HepG2 (cell line): ENCODE data around the gene HDLBP. TPM values are rescaled to one million over a fixed set of nuclear protein-coding genes. Genes with fewer than 3 reads are reported as not detected.

Experiments used
- ATAC-seq: fragments of 200-7000 bp; cut with Tn5 transposase; 3 replicates; pipeline ENCODE4 v1.9.1; 2020; ENCODE audit warnings: mild to moderate bottlenecking, moderate library complexity
- BruUV-seq: library from RNA; stranded (reverse); fragments of 400-500 nt; replicated peaks from 2 replicates; lab custom pipeline; 2021; lab: Mats Ljungman, UMichigan
- CTCF ChIA-PET: fragments of 300-600 bp; formaldehyde crosslinking; extraction: SDS; loops from one replicate; lab custom pipeline; 2021; ENCODE audit warnings: low total read pairs, inconsistent platforms, low intra/inter-chr PET ratio; lab: Yijun Ruan, JAX
- POLR2A ChIA-PET: fragments of 350-600 bp; sonication (Branson Sonifier 250); formaldehyde crosslinking; loops from one replicate; lab custom pipeline; 2020; ENCODE audit warnings: antibody characterized with exemption, inconsistent platforms; lab: Yijun Ruan, JAX
- DNase-seq: peaks from one replicate; pipeline ENCODE4 v3.0.0-alpha.2; 2015; ENCODE audit warnings: low spot score
- FAIRE-seq: peaks from 3 replicates; lab custom pipeline; 2011; peaks lifted over from hg19 to GRCh38; lab: Jason Lieb, UNC
- H2AFZ ChIP-seq: one replicate; pipeline ENCODE4 v1.6.1; 2011; ENCODE audit warnings: low read length, inconsistent platforms
- H3K27ac ChIP-seq: fragments of 300-600 bp; 3 replicates; pipeline ENCODE4 v1.8.0; 2011; ENCODE audit warnings: mixed run types, mild to moderate bottlenecking, mixed read lengths, low read length, inconsistent platforms; ENCODE audit not compliant: insufficient read depth; ENCODE audit errors: extremely low read length
- H3K27me3 ChIP-seq, 2 experiments: fragments of 200-600 bp in 1 of 2; 2 replicates in 1 of 2; 3 replicates in 1 of 2; pipeline versions ENCODE4 v1.6.0 to v1.8.0; 2011; ENCODE audit warnings: low read length in 2 of 2, mild to moderate bottlenecking in 2 of 2, moderate library complexity in 2 of 2, inconsistent platforms in 1 of 2; ENCODE audit not compliant: insufficient read depth in 2 of 2, control insufficient read depth in 1 of 2
- H3K36me3 ChIP-seq, 2 experiments: fragments of 200-600 bp in 1 of 2; replicated peaks in 1 of 2; 2 replicates in 1 of 2; 3 replicates in 1 of 2; pipeline versions ENCODE4 v1.5.1 to v1.8.0; 2011; ENCODE audit warnings: low read length in 2 of 2, inconsistent platforms in 1 of 2; ENCODE audit not compliant: insufficient read depth in 2 of 2, control insufficient read depth in 1 of 2
- H3K4me1 ChIP-seq: 2 replicates; pipeline ENCODE4 v1.5.1; 2012; ENCODE audit warnings: low read length, inconsistent platforms; ENCODE audit not compliant: insufficient read depth
- H3K4me2 ChIP-seq: 2 replicates; pipeline ENCODE4 v1.6.0; 2011; ENCODE audit warnings: low read depth, low read length, inconsistent platforms
- H3K4me3 ChIP-seq, 3 experiments: fragments of 200-600 bp in 1 of 3; sonication (generic), shearing (Covaris generic) in 1 of 3; replicated peaks in 1 of 3; 2 replicates each; pipeline ENCODE4 v1.5.1; 2011 to 2016; ENCODE audit warnings: low read length in 3 of 3, inconsistent platforms in 2 of 3, low read depth in 2 of 3, mild to moderate bottlenecking in 2 of 3, control low read depth in 1 of 3, mixed read lengths in 1 of 3; ENCODE audit not compliant: insufficient read depth in 1 of 3
- H3K79me2 ChIP-seq: one replicate; pipeline ENCODE4 v1.6.1; 2011; ENCODE audit warnings: low read length, inconsistent platforms; ENCODE audit not compliant: insufficient read depth
- H3K9ac ChIP-seq: 2 replicates; pipeline ENCODE4 v1.6.0; 2011; ENCODE audit warnings: mild to moderate bottlenecking, low read depth, low read length, inconsistent platforms; ENCODE audit not compliant: insufficient read depth
- H3K9me3 ChIP-seq: 2 replicates; pipeline ENCODE4 v1.5.1; 2012; ENCODE audit warnings: mild to moderate bottlenecking, low read length
- H4K20me1 ChIP-seq: 2 replicates; pipeline ENCODE4 v1.6.0; 2011; ENCODE audit warnings: inconsistent platforms, mild to moderate bottlenecking, low read length, moderate library complexity; ENCODE audit not compliant: insufficient read depth
- HNRNPL ChIP-seq: fragments of 200-400 bp; formaldehyde crosslinking; IDR thresholded peaks from 2 replicates; pipeline ENCODE4 v1.6.1; 2017; ENCODE audit warnings: mild to moderate bottlenecking, low read depth, low read length
- NCOA1 ChIP-seq: sonication (generic); formaldehyde crosslinking; IDR thresholded peaks from 2 replicates; pipeline ENCODE4 v1.9.0; 2021; ENCODE audit warnings: missing genetic modification reagents
- NRL ChIP-seq: sonication (generic); formaldehyde crosslinking; IDR thresholded peaks from 2 replicates; pipeline ENCODE4 v1.5.0; 2020; ENCODE audit warnings: missing genetic modification reagents, mild to moderate bottlenecking, moderate library complexity, borderline replicate concordance
- PHF5A ChIP-seq: IDR thresholded peaks from one replicate; pipeline ENCODE4 v1.6.1; 2018; ENCODE audit warnings: low read depth, missing genetic modification reagents; ENCODE audit not compliant: unreplicated experiment
- RORA ChIP-seq: sonication (generic); formaldehyde crosslinking; IDR thresholded peaks from 2 replicates; pipeline ENCODE4 v1.5.0; 2020; ENCODE audit warnings: mild to moderate bottlenecking, missing genetic modification reagents, moderate library complexity
- RXRA ChIP-seq: sonication (generic); formaldehyde crosslinking; IDR thresholded peaks from 2 replicates; pipeline ENCODE4 v1.5.1; 2020; ENCODE audit warnings: missing genetic modification reagents
- SOX13 ChIP-seq, 3 experiments: fragments of 450-650 bp in 1 of 3; sonication (generic) in 1 of 3; formaldehyde crosslinking in 1 of 3; IDR thresholded peaks in 2 of 3; conservative IDR thresholded peaks in 1 of 3; 2 replicates each; pipeline versions ENCODE4 v1.5.0 to v1.6.1; 2016 to 2020; ENCODE audit warnings: antibody characterized with exemption in 1 of 3, mild to moderate bottlenecking in 1 of 3, missing compliant biosample characterization in 1 of 3, missing genetic modification reagents in 1 of 3, moderate library complexity in 1 of 3
- XRCC5 ChIP-seq: fragments of 200-400 bp; formaldehyde crosslinking; optimal IDR thresholded peaks from 2 replicates; pipeline ENCODE3; 2017; ENCODE audit warnings: mild to moderate bottlenecking, low read length
- ZEB1 ChIP-seq: IDR thresholded peaks from 2 replicates; pipeline ENCODE4 v1.6.1; 2012; ENCODE audit warnings: mild to moderate bottlenecking, low read depth, inconsistent platforms; ENCODE audit not compliant: insufficient replicate concordance
- ZIK1 ChIP-seq: sonication (generic); formaldehyde crosslinking; IDR thresholded peaks from 2 replicates; pipeline ENCODE4 v1.5.0; 2020; ENCODE audit warnings: mild to moderate bottlenecking, low read depth, missing genetic modification reagents, borderline replicate concordance
- ZNF17 ChIP-seq: sonication (generic); formaldehyde crosslinking; IDR thresholded peaks from 2 replicates; pipeline ENCODE4 v1.5.0; 2020; ENCODE audit warnings: mild to moderate bottlenecking, missing genetic modification reagents
- WGBS: methylation state at CpG from one replicate; pipeline ENCODE4 v1.1.6; 2017; ENCODE audit warnings: low lambda C conversion rate; 5-methylcytosine and 5-hydroxymethylcytosine counted together
- in situ Hi-C: cut with HindIII; loops from 2 replicates; pipeline ENCODE4 v1.10.0; 2017; ENCODE audit warnings: low pct_unique_long_range_greater_than_20kb; ENCODE audit not compliant: extremely low pct_ligation_motif_present
- intact Hi-C: fragments of 100-400 bp; cut with micrococcal nuclease; formaldehyde crosslinking; loops from one replicate; pipeline ENCODE4 v1.10.0; 2022; ENCODE audit not compliant: unreplicated experiment
- polyA plus RNA-seq, 8 experiments: library from polyadenylated mRNA; depleted of rRNA in 3 of 8; stranded (reverse) in 7 of 8; unstranded in 1 of 8; fragments of >200 nt; fragmentation: Illumina TruSeq in 4 of 8; extraction: Trizol in 4 of 8; gene quantifications; 2 replicates each; pipeline versions ENCODE4 v1.2.1 to v1.2.3, GENCODE V29; 2011 to 2016; ENCODE audit warnings: low read depth in 4 of 8, missing spikeins in 1 of 8, mixed read lengths in 1 of 8; ENCODE audit not compliant: insufficient read depth in 1 of 8
- total RNA-seq, 5 experiments: library from RNA; depleted of rRNA; stranded (reverse); fragments of >200 nt; fragmentation: Illumina TruSeq; extraction: Trizol; gene quantifications; 2 replicates each; pipeline ENCODE4 v1.2.3, GENCODE V29; 2016; ENCODE audit warnings: low read depth in 1 of 5
- TF ChIP-seq, protein P1 (sequence below): sonication (generic); formaldehyde crosslinking; IDR thresholded peaks from 2 replicates; pipeline ENCODE4 v1.4.0; 2020; ENCODE audit warnings: missing genetic modification reagents
- TF ChIP-seq, protein P2 (sequence below): sonication (generic); formaldehyde crosslinking; IDR thresholded peaks from 2 replicates; pipeline ENCODE4 v1.9.0; 2022; ENCODE audit warnings: missing genetic modification reagents, mild to moderate bottlenecking, borderline replicate concordance
- TF ChIP-seq, protein P3 (sequence below): sonication (generic); formaldehyde crosslinking; IDR thresholded peaks from 2 replicates; pipeline ENCODE4 v1.5.0; 2020; ENCODE audit warnings: mild to moderate bottlenecking, missing genetic modification reagents, moderate library complexity
- TF ChIP-seq, protein P4 (sequence below), 2 experiments: sonication (generic) in 1 of 2; formaldehyde crosslinking in 1 of 2; IDR thresholded peaks; 2 replicates each; pipeline versions ENCODE4 v1.4.0 to v1.6.1; 2018 to 2020; ENCODE audit warnings: missing genetic modification reagents in 2 of 2, borderline replicate concordance in 1 of 2, low read depth in 1 of 2, mild to moderate bottlenecking in 1 of 2, missing biosample characterization in 1 of 2

HDLBP gene
- total and polyA plus RNA-seq, 2 of the 13 experiments (the other 11 are each of a cell fraction or from before 2014, with no cell fraction given) = 464 to 707 TPM

DNA sequence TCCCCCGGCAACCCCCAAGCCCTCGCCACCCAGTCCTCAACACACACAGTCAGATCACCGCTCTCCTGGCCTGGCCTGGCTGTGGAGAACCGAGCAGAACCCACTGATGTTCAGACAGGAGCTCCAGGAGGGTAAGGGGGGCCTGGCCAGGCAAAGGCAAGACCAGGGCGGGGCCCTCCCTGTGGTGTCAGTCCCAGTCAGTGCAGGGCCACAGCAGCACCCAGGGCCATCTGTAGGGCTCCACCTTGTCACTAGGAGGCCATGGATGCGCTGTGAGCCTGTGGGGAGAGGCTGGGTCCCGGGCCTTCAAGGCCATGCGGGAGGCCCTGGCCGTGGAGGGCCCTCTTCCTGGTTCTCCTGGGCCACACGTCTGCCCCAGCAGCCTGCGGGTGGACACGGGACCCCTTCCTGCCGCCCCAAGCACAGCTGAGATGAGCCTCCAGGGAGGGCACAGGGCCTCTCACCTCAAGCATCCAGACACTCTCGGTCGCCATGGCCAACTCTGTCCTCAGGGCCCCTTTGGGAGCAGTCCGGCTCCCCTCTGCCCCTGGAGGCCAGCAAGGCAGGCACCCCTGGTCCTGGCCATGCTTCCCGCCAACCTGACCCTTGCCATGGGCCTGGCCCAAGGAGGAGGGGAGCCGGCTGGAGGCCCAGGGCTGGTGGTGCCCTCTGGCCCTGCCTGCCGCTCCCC is 125.0 kb downstream of the HDLBP start:
- Histone ChIP-seq H3K4me2 (peak overlapping the region; percentile 70), H3K27me3 (peaks cover 9 to 54% of the 10 kb centered on the region in 2 experiments), H3K9ac (peak overlapping the region; percentile 35; the same call in 1 of the 2 replicates), H3K4me1 (peaks cover 25% of the 10 kb centered on the region), H4K20me1 (no peaks in the 10 kb centered on the region), H3K27ac (no peak overlapping the region), H3K79me2 (no peaks in the 10 kb centered on the region), H3K36me3 (no peaks in the 10 kb centered on the region), H3K9me3 (no peaks in the 10 kb centered on the region), H3K4me3 (peak overlapping the region in 2 of 3 experiments; percentile 31 to 59; a peak in 2 of 6 replicates), H2AFZ (no peak overlapping the region)
- ATAC-seq (peak; percentile 93), FAIRE-seq (peak; percentile 68), DNase-seq (peak; percentile 48)
- WGBS = 74% methylated on average over 6 of the region's 19 CpGs
- POLR2A ChIA-PET = no interaction called here
- in situ Hi-C loops (no loop called here), intact Hi-C loops (no loop called here)
- CTCF ChIA-PET = no interaction called here
- BruUV-seq = no TSS peak
- TF ChIP-seq, protein P1, sequence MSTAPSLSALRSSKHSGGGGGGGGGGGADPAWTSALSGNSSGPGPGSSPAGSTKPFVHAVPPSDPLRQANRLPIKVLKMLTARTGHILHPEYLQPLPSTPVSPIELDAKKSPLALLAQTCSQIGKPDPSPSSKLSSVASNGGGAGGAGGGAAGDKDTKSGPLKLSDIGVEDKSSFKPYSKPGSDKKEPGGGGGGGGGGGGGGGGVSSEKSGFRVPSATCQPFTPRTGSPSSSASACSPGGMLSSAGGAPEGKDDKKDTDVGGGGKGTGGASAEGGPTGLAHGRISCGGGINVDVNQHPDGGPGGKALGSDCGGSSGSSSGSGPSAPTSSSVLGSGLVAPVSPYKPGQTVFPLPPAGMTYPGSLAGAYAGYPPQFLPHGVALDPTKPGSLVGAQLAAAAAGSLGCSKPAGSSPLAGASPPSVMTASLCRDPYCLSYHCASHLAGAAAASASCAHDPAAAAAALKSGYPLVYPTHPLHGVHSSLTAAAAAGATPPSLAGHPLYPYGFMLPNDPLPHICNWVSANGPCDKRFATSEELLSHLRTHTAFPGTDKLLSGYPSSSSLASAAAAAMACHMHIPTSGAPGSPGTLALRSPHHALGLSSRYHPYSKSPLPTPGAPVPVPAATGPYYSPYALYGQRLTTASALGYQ (CRISPR knock-in tag) = no peak
- no peak for TF ChIP-seq RORA (CRISPR knock-in tag)
- TF ChIP-seq SOX13 (IDR thresholded peaks at IDR 0.05) = no peak
- TF ChIP-seq SOX13 (CRISPR knock-in tag; conservative IDR thresholded peaks at IDR 0.05 in 1 of 2, IDR thresholded peaks at IDR 0.05 in 1 of 2) = no peak
- 0 out of 2 replicates have a peak, but pooled peaks have one; percentile 19 for TF ChIP-seq HNRNPL
- TF ChIP-seq NRL (CRISPR knock-in tag) = no peak
- TF ChIP-seq, protein P2, sequence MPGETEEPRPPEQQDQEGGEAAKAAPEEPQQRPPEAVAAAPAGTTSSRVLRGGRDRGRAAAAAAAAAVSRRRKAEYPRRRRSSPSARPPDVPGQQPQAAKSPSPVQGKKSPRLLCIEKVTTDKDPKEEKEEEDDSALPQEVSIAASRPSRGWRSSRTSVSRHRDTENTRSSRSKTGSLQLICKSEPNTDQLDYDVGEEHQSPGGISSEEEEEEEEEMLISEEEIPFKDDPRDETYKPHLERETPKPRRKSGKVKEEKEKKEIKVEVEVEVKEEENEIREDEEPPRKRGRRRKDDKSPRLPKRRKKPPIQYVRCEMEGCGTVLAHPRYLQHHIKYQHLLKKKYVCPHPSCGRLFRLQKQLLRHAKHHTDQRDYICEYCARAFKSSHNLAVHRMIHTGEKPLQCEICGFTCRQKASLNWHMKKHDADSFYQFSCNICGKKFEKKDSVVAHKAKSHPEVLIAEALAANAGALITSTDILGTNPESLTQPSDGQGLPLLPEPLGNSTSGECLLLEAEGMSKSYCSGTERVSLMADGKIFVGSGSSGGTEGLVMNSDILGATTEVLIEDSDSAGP = peak; percentile 72; the same call in 1 of the 2 replicates
- TF ChIP-seq NCOA1 (CRISPR knock-in tag) = no peak
- 0 out of 2 replicates have a peak, but pooled peaks have one; percentile 39 for TF ChIP-seq ZIK1
- no peak for TF ChIP-seq PHF5A
- TF ChIP-seq, protein P3, sequence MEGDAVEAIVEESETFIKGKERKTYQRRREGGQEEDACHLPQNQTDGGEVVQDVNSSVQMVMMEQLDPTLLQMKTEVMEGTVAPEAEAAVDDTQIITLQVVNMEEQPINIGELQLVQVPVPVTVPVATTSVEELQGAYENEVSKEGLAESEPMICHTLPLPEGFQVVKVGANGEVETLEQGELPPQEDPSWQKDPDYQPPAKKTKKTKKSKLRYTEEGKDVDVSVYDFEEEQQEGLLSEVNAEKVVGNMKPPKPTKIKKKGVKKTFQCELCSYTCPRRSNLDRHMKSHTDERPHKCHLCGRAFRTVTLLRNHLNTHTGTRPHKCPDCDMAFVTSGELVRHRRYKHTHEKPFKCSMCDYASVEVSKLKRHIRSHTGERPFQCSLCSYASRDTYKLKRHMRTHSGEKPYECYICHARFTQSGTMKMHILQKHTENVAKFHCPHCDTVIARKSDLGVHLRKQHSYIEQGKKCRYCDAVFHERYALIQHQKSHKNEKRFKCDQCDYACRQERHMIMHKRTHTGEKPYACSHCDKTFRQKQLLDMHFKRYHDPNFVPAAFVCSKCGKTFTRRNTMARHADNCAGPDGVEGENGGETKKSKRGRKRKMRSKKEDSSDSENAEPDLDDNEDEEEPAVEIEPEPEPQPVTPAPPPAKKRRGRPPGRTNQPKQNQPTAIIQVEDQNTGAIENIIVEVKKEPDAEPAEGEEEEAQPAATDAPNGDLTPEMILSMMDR (CRISPR knock-in tag) = peak; percentile 33; the same call in 1 of the 2 replicates
- no peak for TF ChIP-seq ZNF17
- TF ChIP-seq, protein P4, sequence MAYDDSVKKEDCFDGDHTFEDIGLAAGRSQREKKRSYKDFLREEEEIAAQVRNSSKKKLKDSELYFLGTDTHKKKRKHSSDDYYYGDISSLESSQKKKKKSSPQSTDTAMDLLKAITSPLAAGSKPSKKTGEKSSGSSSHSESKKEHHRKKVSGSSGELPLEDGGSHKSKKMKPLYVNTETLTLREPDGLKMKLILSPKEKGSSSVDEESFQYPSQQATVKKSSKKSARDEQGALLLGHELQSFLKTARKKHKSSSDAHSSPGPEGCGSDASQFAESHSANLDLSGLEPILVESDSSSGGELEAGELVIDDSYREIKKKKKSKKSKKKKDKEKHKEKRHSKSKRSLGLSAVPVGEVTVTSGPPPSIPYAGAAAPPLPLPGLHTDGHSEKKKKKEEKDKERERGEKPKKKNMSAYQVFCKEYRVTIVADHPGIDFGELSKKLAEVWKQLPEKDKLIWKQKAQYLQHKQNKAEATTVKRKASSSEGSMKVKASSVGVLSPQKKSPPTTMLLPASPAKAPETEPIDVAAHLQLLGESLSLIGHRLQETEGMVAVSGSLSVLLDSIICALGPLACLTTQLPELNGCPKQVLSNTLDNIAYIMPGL (CRISPR knock-in tag; IDR thresholded peaks at IDR 0.05; ENCODE audit: borderline replicate concordance in 1 of 2, low read depth in 1 of 2) = 0 out of 4 replicates have a peak, but pooled peaks of 1 of the 2 experiments have one; percentile 30
- no peak for TF ChIP-seq ZEB1
- peak; percentile 9; the same call in 1 of the 2 replicates for TF ChIP-seq RXRA
- peak; percentile 36 for TF ChIP-seq XRCC5
